Osteoblast (primary cell): Measurements from ENCODE around the gene PI4KA. TPM values are rescaled to one million over a fixed set of nuclear protein-coding genes. Genes with fewer than 3 reads are reported as not detected.
"Not testable (repeated sequence)": the region's sequence is repeated elsewhere in the genome, so short reads cannot be mapped to it uniquely, and the experiment has no call there.

Source experiments
- DNase-seq: peaks from one replicate; pipeline ENCODE4 v3.0.0; 2011; ENCODE audit warnings: low spot score, mixed read lengths; ENCODE audit not compliant: insufficient read length; ENCODE audit errors: missing footprints
- H2AFZ ChIP-seq: 2 replicates; pipeline ENCODE4 v1.6.0; 2011; ENCODE audit warnings: mild to moderate bottlenecking, low read length
- H3K27ac ChIP-seq: 2 replicates; pipeline ENCODE4 v1.5.1; 2011; ENCODE audit warnings: mild to moderate bottlenecking, low read depth, low read length, moderate library complexity
- H3K27me3 ChIP-seq: 2 replicates; pipeline ENCODE4 v1.6.0; 2012; ENCODE audit warnings: mild to moderate bottlenecking, control low read depth, inconsistent platforms, low read length, moderate library complexity; ENCODE audit not compliant: insufficient read depth
- H3K36me3 ChIP-seq: 2 replicates; pipeline ENCODE4 v1.5.1; 2011; ENCODE audit warnings: mild to moderate bottlenecking, low read length, control low read depth, moderate library complexity; ENCODE audit not compliant: insufficient read depth
- H3K4me1 ChIP-seq: 2 replicates; pipeline ENCODE4 v1.5.1; 2011; ENCODE audit warnings: mild to moderate bottlenecking, low read length, control low read depth, moderate library complexity; ENCODE audit not compliant: insufficient read depth
- H3K4me2 ChIP-seq: 2 replicates; pipeline ENCODE4 v1.6.0; 2011; ENCODE audit warnings: mild to moderate bottlenecking, low read length; ENCODE audit not compliant: insufficient read depth
- H3K4me3 ChIP-seq: fragments of 200-600 bp; sonication (generic); 3 replicates; pipeline ENCODE4 v1.5.1; 2012; ENCODE audit warnings: mild to moderate bottlenecking, low read length, inconsistent platforms; ENCODE audit not compliant: insufficient read depth
- H3K79me2 ChIP-seq: 2 replicates; pipeline ENCODE4 v1.6.0; 2012; ENCODE audit warnings: mild to moderate bottlenecking, low read length, control low read depth, inconsistent platforms; ENCODE audit not compliant: insufficient read depth
- H3K9me3 ChIP-seq: 2 replicates; pipeline ENCODE4 v1.5.1; 2011; ENCODE audit warnings: low read depth, low read length, control low read depth
- H4K20me1 ChIP-seq: 2 replicates; pipeline ENCODE4 v1.6.0; 2012; ENCODE audit warnings: mild to moderate bottlenecking, low read length, control low read depth; ENCODE audit not compliant: insufficient read depth
- CTCF ChIP-seq: IDR thresholded peaks from 2 replicates; pipeline ENCODE4 v1.5.1; 2011; ENCODE audit warnings: mild to moderate bottlenecking, low read depth, low read length, moderate library complexity; ENCODE audit errors: extremely low read depth
- total RNA-seq: library from RNA; depleted of rRNA; stranded (reverse); fragments of >200 nt; gene quantifications from 2 replicates; pipeline ENCODE4 v1.2.3, GENCODE V29; 2012

The PI4KA gene
- total RNA-seq, 1 donor: 61.9 TPM

DNA sequence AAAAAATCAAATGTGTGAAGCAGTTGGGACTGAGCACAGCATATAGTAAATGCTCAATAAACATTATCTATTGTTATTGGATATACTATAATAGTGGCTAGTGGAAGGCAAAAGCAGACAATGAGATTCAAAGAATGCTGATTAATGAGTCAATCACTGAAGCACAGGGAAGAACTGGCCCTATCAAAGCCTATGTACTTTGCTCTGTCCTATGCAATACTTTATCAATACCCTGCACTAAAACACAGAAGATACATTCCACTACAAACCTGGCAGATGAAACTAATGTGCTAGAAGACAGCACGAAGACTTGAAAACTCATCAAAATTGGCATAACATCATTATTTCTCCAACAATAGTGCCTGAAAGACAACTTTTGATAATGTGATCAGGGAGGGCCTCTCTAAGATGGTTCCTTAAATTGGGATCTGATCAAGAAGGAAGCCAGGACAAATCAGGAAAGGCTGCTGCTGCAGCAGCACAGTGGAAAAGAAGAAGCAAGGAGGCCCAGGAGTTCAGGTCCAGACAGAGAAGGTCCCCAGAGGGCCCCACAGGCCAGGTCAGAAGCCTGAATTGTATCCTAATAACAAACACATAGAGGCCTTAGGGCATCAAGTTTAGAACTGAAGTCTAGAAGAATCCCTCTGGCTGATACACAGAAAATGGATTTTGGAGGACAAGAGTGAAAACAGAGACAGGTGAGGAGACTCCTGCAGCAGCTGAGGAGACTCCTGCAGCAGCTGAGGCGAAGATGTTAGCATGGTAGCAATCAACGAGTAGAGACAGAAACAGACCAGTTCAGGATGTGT is 18.6 kb downstream of the PI4KA start:
- H2AFZ ChIP-seq: no peak overlapping the region
- H3K4me1 ChIP-seq: no peaks in the 10 kb centered on the region
- H3K36me3 ChIP-seq: no peaks in the 10 kb centered on the region
- no peak for TF ChIP-seq CTCF
- H3K4me3 ChIP-seq: no peak overlapping the region
- H3K27ac ChIP-seq: no peak overlapping the region
- H3K79me2 ChIP-seq: peaks cover 80% of the 10 kb centered on the region
- H3K9me3 ChIP-seq: no peaks in the 10 kb centered on the region
- H4K20me1 ChIP-seq: peaks cover 50% of the 10 kb centered on the region
- H3K27me3 ChIP-seq: no peaks in the 10 kb centered on the region
- DNase-seq: no peak
- no peak overlapping the region for H3K4me2 ChIP-seq

DNA sequence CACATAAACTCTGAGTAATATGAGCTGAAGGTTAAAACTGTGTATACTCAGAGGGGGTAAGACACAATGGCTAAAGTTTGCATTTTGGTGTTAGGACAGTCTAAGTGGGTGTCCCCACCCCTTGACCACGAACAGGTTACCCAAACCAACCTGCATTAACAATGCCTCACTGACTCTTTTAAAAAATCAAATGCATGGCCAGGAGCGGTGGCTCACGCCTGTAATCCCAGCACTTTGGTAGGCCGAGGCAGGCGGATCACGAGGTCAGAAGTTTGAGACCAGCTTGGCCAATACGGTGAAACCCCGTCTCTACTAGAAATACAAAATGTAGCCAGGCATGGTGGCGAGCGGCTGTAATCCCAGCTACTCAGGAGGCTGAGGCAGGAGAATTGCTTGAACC is 19.3 kb downstream of the PI4KA start:
- H3K4me2 ChIP-seq, H3K4me3 ChIP-seq, H3K9me3 ChIP-seq, H2AFZ ChIP-seq, H3K4me1 ChIP-seq, H3K27me3 ChIP-seq, DNase-seq, H3K27ac ChIP-seq, H3K36me3 ChIP-seq: not testable (repeated sequence)
- H3K79me2 ChIP-seq: peaks cover 73% of the 10 kb centered on the region
- peaks cover 46% of the 10 kb centered on the region for H4K20me1 ChIP-seq

GRCh38 chr22:20836987-20837823 is 21.4 kb downstream of the PI4KA start:
- Histone ChIP-seq H2AFZ (no peak overlapping the region), H3K9me3 (no peaks in the 10 kb centered on the region), H3K4me3 (no peak overlapping the region), H3K36me3 (peaks cover 13% of the 10 kb centered on the region), H3K4me1 (no peaks in the 10 kb centered on the region), H3K4me2 (no peak overlapping the region), H3K79me2 (peaks cover 55% of the 10 kb centered on the region), H3K27me3 (no peaks in the 10 kb centered on the region), H4K20me1 (peaks cover 34% of the 10 kb centered on the region), H3K27ac (no peak overlapping the region)
- DNase-seq: no peak
- TF ChIP-seq CTCF: no peak

DNA sequence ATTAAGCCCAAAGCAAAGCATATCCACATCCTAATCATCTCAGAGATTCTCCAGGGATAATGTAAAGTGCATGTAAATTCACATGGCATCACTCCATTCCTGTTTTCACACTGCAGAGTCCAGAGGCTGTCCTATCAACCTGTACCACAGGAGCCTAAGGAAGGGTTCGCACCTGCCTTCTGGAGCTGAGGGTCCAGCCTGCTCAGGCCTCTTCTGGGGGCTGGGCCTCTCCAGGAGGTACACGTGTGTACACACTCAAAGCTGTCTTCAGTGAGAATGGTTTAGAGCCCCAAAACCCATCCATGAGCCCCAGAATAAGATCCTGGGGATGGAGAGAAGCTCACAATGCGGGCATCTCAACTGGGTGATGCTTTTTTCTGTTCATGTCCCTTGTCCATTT is 23.9 kb downstream of the PI4KA start:
- Histone ChIP-seq H3K4me2 (no peak overlapping the region), H2AFZ (no peak overlapping the region), H3K4me1 (no peaks in the 10 kb centered on the region), H3K4me3 (no peak overlapping the region), H3K27me3 (no peaks in the 10 kb centered on the region), H3K79me2 (peaks cover 32% of the 10 kb centered on the region), H3K36me3 (peaks cover 25% of the 10 kb centered on the region), H4K20me1 (peaks cover 13% of the 10 kb centered on the region), H3K27ac (no peak overlapping the region), H3K9me3 (no peaks in the 10 kb centered on the region)
- DNase-seq: no peak
- TF ChIP-seq CTCF: no peak
